Stimulated activated CD8-positive, alpha-beta memory T cell treated with anti-CD3 and anti-CD28 coated beads, Interleukin-4, amount 100 ng/mL, for 48 hours (primary cell): ENCODE results near the gene GSG1L.
"Not testable (repeated sequence)": the region's sequence is repeated elsewhere in the genome, so short reads cannot be mapped to it uniquely, and the experiment has no call there.

Source experiments
- DNase-seq: peaks from one replicate; pipeline ENCODE4 v3.0.0-alpha.2; 2020

Gene GSG1L

DNA sequence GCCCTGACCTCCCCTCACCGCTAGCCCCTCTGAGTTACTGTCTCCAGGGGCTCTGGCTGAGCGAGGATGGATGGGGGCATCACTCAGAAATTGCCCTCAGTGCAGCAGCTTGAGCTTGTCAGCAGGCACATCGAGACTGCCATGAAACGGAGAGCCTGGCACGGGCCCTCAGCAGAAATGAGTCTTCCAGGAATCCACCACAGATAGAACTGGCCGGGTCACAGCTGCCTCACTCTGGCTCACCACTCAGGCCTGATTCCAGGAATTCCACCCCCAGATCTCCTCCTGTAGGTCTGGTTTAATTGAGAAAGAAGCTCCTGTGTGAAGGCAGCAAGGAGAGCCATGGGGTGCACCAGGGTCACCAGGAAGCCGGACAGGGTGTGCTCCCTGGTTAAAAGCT is 85.5 kb downstream of the GSG1L start:
- DNase-seq: no peak

DNA sequence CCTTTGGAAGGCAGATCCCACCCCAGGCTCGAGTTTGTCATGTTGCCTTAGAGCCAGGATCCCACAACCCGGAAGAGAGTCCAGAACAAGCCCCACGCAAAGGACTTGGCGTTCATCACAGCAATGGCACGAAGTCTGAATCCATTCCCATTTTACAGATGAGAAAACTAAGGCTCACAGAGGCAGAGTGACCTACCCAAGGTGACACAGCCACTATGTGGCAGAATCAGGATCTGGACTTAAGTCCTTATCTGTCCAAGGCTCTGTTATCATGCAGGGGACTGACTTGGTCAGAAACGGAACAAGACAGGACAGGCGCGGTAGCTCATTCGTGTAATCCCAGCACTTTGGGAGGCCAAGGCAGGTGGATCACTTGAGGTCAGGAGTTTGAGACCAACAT is 86.5 kb downstream of the GSG1L start:
- no peak for DNase-seq

DNA sequence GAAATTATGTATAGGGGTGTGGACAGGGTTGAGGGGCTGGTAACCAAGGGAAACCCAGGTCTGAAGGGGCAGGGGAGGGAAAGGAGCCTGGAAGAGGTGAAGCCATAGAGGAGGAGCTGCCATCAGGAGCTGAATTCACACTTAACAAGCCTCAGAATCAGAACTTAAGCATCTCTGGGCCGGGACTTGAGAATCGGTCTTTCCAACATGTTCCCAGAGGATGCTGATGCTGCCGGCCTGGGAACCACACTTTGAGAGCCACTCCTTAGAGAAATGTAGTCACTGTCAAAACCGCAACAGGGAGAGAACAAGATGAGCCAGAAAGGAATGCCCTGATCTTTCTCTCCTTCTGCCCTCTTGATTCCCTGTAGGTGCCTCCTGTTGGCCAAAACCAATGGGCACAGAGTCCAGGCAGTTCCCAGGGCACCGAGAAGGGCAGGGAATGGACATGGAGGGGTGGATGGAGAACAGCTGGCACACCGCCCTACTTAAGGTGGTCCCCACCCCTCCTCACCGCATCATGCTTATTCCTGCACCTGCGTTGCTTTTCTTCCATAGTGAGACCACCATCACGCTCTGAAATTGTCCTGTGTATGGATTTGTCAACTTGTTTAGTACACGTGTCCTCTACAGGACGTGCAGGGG is 88.5 kb downstream of the GSG1L start:
- DNase-seq: no peak

DNA sequence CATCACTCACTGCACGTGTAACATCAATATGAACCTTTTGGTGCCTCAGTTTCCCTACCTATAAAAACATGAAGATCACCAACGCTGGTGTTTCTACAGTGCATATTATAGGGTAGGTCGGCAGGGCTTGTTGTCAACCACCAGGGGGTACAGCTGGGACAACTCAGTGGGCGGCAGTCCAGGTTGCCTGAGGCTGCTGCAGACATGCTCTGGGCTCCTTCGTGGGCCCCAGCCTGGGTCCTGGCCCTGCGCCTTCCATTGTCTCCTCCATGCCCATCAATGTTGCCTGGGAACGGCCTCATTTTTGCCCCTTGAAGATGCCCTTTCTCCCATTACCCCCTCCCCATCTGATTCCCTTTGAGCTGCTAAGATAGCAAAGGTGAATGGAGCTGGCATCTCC is 89.8 kb downstream of the GSG1L start:
- no peak for DNase-seq

DNA sequence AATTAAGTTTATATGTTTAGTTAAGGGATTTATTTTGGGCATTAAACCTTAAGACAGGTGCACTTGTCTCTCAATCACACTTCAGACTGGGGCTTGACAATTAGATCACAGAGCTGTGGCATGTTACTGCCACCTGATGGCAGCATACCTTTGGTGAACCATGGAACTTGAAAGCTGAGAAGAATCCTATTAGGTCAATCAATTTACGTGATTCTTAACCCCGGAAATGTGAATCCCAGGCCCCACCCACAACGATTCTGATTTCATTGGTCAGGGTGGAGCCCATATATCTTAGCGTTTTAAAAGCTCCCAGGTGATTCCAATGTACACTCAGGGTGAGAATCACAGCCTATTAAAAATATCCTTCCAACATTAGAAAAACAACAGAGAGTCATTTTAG is 91.0 kb downstream of the GSG1L start:
- peak; percentile 56 for DNase-seq

DNA sequence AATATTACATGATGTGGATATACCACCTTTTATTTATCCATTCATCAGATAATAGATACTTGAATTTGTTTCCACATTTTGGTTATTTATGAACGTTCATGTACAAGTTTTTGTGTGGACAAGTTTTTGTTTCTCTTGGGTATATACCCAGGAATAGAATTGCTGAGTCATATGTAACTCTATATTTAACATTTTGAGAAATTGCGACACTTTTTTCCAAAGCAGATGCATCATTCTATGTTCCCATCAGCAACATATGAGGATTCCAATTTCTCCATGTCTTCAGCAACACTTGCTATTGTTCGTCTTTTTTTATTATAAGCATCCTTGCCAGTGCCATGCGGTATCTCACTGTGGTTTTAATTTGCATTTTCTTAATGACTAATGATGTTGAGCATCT is 93.9 kb downstream of the GSG1L start:
- DNase-seq: no peak

DNA sequence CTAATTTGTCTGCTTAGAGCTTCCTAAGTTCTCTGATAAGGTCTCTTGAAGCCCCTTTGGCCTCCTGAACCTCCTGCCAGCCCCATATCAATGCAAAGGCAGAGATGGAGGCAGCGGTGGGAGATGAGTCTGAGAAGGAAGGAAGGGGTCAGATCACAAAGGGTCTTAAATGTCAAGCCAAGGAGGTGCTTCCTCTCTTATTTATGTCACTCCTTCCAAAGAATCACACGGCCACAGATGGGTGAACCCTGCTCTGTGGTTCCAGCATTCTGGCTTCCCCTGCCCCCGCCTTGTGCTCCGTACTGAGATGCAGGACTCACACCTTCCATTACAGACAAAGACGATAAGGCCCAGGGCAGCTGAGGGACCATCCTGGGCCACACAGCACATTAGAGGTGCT is 96.3 kb downstream of the GSG1L start:
- no peak for DNase-seq

DNA sequence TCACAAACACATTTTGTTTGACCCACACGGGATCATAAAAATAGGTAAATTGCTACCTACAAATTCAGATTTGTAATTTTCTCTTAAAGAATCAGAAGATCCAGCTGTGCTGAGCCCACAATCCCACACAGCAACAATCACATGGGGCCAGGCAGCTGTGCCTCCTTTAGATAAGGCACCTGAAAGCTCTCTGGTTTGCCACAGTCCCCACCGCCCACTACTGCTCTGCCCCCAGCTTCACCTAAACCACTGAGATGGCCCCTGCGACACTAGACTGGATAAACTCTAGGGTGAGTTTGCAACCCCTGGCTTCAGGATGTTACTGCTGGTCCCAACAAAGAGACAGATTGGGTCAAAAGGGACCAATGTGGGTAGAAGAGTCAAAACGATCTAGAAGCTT is 96.8 kb downstream of the GSG1L start:
- DNase-seq: no peak

DNA sequence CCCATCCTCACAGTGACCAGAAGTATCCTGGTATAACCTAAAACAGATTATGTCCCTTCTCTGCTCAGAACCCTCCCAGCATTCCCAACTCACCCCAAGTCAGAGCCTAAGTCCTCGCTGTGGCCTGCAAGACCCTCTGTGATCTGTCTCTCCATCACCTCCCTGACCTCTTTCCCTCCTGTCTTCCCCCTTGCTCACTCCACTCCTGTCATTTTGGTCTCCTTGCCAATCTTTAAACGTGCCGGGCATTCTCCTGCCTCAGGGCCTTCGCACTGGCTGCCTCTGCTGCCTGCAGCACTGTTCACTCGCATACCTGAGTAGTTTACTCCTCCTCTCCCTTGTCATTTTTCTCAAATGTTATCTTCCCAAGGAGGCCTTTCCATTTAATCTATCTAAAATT is 97.7 kb downstream of the GSG1L start:
- DNase-seq: no peak

DNA sequence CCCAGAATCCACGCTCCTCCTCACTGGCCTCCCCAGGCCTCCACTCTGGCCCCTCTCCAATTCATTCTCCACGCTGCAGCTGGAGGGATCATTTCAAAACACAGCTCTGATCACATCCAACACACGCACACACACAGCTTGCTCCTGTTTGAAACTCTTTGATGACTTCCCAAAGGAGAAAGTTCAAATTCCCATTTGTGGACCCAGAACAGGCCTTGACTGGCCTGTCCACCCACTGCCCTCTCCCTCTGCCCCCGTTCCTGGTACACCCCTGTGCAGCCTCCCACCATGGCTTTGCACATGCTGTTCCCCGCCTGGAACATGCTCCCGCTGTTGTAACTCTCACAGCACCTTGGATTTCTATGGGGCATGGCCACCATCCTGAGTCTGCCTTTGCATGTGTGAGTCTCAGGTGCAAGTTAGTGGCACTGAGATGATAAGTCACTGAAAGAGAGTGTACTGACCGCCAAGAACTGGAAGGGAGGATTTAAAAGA is 100.0 kb downstream of the GSG1L start:
- DNase-seq: no peak

DNA sequence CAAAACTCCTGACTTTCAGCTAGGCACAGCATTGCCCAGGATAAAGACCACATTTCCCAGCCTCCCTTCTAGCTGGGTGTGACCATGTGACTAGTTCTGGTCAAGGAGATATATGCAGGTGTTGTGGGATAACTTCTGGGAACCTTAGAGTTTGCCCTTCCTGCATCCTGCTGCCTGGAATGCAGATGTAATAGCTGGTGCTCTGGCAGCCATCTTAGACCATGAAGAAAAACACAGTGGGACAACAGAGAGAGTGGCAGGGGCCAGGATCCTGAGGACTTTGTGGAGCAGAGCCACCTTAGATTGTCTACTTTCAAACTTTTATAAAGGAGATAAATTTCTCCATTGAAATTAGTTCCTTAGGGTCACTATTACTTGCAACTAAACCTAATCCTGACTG is 101.3 kb downstream of the GSG1L start:
- DNase-seq: no peak

DNA sequence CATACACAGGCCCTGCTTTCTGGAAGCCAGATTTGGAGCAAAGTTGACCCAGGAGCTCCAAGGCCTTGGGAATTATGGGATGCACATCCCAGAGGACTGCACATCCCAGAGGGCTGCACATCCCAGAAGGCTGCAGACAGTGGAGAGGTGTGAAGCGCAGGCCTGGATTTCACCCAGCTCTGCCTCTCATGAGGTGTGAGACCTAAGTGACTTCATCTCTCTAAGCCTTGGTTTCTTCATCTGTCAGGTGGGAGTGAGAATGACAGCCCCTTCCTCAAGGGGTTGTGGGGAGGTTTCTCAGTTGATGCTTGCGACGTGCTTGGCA is 102.3 kb downstream of the GSG1L start:
- DNase-seq: no peak

DNA sequence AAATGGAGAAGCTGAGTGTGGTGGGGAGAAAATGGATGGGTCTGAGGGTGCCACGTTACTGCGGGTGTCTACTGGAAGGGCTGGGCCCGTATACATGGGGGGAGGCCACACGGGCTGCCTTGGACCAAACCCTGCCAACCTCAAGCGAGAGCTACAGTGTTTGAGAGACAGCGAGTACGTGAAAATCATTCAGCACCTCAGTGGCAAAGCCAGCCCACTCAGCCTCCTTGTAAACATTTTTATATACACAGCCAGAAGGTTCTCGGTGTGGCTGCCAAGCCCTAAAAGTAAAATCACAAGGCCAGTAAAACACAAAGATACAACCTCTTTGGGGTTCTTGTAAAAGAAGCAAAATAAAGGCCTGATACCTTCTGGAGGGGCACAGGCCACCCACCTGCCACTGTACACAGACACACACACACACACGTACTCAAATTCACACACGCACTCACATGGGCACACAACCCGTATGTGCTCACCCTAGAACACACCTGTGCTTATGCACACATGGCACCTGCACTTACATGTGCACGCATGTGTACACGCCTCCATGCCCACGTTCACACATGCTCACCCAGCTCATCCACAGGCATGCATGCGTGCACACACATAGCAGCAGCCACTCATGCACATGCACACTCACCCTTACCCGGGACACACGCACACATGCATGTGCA is 102.8 kb downstream of the GSG1L start:
- DNase-seq: no peak

DNA sequence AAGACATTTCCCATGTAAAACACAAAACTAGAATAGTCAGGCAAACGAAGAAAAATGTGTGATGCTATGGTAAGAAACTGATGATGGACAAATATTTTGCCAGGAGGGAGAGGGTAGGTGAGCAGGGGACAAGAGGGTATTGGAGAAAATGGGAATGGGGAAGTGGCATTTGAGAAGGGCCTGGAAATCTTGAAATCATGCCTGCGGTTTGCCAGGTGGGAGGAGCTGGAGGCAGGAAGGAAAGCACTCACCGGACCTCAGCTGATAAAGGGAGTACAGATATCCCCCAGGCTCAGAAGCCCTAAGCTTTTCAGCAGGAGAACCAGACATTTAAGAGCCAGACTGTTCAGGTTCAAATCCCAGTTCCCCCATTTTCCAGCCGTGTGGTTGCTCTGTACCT is 103.6 kb downstream of the GSG1L start:
- DNase-seq: no peak

DNA sequence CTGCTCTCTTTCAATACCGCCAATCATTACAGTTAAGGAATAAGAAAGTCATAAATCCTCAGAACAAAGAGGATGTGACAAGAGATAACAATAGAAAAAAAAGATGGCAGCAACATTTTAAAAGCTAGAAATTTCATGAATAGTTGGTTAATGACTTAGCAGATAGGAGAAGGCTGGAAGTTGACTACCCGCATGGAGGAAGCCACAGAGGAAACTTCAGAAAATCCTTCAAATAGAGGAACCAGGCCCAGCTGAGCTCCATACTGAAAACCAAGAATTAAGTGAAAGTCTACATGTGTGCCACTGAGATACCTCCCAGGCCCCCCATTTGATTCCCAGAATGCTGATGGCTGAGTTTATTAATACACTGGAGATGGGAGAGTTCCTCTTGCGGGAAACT is 109.3 kb downstream of the GSG1L start:
- DNase-seq: no peak

DNA sequence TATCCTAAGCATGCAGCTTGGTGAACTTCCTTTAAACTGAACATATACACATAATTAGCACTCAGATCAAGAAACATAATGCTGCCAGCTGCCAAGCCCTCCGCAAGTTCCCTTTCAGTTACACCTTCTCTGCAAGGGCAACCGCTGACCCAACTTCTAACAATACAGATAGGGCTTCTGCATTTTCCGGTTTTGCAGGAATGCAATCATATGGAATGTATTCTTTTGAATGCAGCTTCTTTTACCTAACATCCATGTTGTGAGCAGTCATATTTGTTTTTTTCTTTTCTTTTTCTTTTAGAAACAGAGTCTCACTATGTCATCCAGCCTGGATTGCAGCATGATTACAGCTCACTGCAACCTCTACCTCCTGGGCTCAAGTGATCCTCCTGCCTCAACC is 110.7 kb downstream of the GSG1L start:
- no peak for DNase-seq

DNA sequence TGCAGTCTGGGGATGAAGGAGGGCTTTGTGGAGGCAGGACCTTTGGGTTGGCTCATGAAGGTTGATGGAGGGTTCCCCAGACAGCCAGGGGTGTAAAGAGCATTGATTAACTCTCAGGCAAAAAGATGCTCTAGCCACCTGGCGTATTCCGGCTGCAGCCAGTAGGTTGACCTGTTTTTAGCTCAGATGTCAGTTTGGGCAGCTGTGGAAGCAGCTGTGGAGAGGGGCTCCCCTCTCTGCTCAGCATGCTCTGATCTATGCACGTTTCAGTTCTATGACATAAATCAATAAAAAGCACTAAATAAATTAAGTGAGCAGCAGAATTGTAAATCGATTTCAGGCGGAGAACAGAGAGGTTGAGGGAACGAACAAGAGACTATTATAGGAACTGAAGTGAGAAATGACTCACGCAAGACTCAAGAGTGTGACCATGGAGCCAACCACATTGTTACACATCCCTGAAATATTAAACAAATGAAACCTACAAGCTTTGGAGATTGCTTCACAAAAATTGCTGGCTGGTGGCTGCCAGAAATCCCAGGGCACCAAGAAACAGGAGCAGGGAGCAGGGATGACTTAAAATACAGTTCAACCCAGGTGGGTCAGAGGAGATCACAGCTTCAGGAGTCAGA is 111.9 kb downstream of the GSG1L start:
- DNase-seq: no peak

DNA sequence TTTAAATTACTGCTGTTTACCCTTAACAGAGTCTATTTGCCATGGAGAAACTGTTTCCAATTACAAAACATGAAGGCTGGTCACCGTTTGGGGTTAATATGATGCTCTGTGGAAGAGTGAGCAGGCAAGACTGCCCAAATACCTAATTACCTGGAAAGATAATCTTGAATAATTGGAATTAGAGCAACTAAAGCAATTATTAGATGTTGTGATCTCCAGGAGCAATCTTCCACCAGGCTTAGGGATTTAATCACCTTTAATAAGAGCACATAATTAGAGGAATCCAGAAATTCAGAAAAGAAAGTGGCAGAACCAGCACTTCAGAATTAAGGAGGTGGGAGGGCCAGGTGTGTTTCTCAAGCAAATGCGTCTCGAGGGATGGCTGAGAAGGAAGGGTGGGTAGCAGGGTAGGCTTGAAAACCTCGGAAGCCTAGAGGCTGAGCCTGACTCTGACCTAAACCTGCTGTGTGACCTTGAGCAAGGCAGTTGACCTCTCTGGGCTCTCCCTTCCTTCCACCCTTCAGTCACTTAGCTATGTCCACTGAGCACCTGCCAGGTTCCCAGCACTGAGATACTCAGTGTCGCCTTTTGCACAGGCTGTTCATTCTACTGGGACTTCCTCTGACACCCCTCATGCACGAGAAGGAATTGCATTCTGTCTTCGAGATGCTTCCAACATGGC is 113.2 kb downstream of the GSG1L start:
- DNase-seq: no peak

DNA sequence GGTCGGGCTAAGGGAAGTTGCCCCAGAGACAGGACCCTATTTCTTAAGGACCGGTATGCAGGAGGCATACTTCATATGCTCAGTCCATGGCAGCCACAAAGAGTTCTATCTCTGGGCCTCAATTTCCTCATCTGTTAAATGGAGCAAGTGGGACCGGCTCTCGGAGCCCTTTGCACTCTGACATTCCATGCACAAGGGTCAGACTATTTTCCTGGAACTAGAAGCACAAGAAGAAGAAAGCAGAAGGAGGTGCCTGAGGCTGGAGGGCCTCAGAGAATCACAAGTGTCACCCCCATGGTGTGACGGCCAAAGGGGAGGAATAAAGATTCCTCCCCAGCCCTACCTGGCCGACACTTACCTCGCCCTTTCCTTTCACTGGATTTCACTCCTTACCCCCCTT is 115.8 kb downstream of the GSG1L start:
- DNase-seq: no peak

DNA sequence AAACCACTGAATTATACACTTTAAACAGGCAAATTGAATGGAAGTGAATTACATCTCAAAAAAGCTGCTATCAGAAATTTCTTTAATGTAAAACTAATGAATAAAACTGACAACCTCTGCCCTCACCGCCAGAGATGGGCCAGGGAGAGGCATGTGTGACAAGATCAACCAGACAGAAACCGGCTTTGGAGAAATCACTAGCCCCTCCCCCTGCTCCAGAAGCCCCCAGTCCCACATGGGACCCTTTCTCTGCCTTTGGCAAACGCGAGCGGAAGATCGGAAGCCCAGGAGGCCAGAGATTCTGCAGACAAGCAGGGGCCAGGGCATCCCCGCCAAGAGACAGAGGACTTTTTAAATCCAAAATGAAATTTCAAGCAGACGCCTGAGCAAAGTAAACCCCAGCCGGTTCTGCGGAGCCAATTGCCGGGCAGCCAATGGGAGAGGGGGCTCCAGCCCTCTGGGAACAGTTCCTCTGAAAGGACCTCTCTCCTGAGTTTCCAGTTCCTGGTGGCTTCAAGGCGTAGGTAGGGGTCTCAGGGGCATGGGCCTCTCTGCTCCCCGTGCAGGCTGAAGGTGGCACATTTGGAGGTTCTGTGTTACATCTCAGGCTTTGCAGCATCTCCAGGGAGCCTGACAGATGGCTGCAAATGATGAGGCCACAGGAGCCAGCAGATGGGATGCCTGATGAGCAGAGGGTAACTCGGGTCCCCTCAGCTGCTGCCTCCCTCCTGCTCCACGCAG is 118.1 kb downstream of the GSG1L start:
- no peak for DNase-seq

DNA sequence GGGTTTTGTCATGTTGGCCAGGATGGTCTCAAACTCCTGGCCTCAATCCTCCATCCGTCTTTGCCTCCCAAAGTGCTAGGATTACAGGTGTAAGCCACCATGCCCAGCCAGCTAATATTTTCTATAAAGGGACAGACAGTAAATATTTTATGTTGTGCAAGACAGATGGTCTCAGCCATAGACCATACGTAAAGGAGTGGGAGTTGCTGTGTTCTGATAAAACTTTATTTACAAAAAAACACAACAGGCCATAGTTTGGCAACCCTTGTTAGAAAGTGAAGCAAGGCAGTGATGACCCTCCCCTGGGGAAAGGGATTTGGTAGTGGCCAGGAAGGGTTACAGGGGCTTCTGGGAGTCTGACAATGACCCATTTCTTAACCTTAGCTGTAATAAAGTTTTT is 119.7 kb downstream of the GSG1L start:
- no peak for DNase-seq

DNA sequence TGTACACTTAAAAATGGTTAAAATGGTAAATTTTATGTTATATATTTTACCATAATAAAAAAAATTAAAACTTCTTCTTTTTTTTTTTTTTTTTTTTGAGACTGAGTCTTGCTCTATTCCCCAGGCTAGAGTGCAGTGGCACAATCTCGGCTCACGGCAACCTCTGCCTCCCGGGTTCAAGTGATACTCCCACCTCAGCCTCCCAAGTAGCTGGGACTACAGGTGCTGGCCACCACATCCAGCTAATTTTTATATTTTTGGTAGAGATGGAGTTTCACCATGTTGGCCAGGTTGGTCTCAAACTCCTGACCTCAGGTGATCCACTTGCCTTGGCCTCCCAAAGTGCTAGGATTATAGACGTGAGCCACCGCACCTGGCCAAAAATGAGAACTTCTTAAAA is 121.4 kb downstream of the GSG1L start:
- not testable (repeated sequence) for DNase-seq

DNA sequence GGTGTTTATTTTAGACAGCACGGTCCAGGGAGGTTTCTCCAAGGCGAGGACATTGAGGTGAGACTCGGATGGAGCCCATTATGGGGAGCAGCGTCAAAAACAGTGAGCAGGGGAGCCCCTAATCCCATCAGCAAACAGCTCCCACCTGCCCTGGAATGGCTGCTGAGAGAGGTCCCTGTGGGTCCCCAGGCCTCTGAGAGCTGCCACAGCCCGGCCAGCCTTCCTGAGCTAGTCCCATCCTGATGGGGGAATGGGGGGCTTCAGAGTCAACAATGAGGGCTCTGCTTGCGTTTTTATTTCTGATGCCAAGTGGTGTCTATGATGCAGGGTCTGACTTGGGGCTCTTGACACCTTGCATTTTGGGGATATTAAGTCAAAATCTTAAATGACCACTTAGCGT is 128.4 kb downstream of the GSG1L start:
- DNase-seq: no peak
